HepG2 (cell line): ENCODE measurements around the gene GJC2. TPM values are rescaled to one million over a fixed set of nuclear protein-coding genes. Genes with fewer than 3 reads are reported as not detected.

Source experiments
- ARID4A ChIP-seq: sonication (generic); formaldehyde crosslinking; IDR thresholded peaks from 2 replicates; pipeline ENCODE4 v1.5.0; 2020; ENCODE audit warnings: mild to moderate bottlenecking, missing genetic modification reagents, borderline replicate concordance
- ATF7 ChIP-seq, 2 experiments: fragments of 450-650 bp in 1 of 2; sonication (generic) in 1 of 2; formaldehyde crosslinking in 1 of 2; IDR thresholded peaks; 2 replicates each; pipeline versions ENCODE4 v1.4.0 to v1.6.1; 2016 to 2020; ENCODE audit warnings: antibody characterized with exemption in 1 of 2, mild to moderate bottlenecking in 1 of 2, missing genetic modification reagents in 1 of 2
- ATM ChIP-seq: fragments of 450-650 bp; IDR thresholded peaks from 2 replicates; pipeline ENCODE4 v1.7.1; 2017; ENCODE audit warnings: mild to moderate bottlenecking, borderline replicate concordance
- CHCHD3 ChIP-seq: sonication (generic); formaldehyde crosslinking; IDR thresholded peaks from 2 replicates; pipeline ENCODE4 v1.8.0; 2022; ENCODE audit warnings: mild to moderate bottlenecking, missing genetic modification reagents, moderate library complexity
- CREB3 ChIP-seq: sonication (generic); formaldehyde crosslinking; IDR thresholded peaks from 2 replicates; pipeline ENCODE4 v1.5.0; 2020; ENCODE audit warnings: missing genetic modification reagents
- HDAC6 ChIP-seq: fragments of 200-600 bp; sonication (generic); IDR thresholded peaks from 2 replicates; pipeline ENCODE4 v1.7.0; 2017; ENCODE audit warnings: mild to moderate bottlenecking, antibody characterized with exemption, low read length, low read depth
- HOXD1 ChIP-seq: sonication (generic); formaldehyde crosslinking; IDR thresholded peaks from 2 replicates; pipeline ENCODE4 v1.5.0; 2020; ENCODE audit warnings: missing genetic modification reagents
- MAFK ChIP-seq, 2 experiments: IDR thresholded peaks in 1 of 2; conservative IDR thresholded peaks in 1 of 2; 2 replicates each; pipeline ENCODE4 v1.6.1; 2011; ENCODE audit warnings: improper control_type of control experiment in 2 of 2, low read length in 2 of 2
- NR2F1 ChIP-seq, 2 experiments: fragments of 450-650 bp in 1 of 2; formaldehyde crosslinking in 1 of 2; IDR thresholded peaks; 2 replicates each; pipeline versions ENCODE4 v1.5.0 to v1.6.1; 2016 to 2020; ENCODE audit warnings: mild to moderate bottlenecking in 1 of 2, missing compliant biosample characterization in 1 of 2, missing genetic modification reagents in 1 of 2, moderate library complexity in 1 of 2
- XBP1 ChIP-seq: sonication (generic); formaldehyde crosslinking; IDR thresholded peaks from 2 replicates; pipeline ENCODE4 v1.5.0; 2020; ENCODE audit warnings: missing genetic modification reagents
- ZBTB39 ChIP-seq: sonication (generic); formaldehyde crosslinking; IDR thresholded peaks from 2 replicates; pipeline ENCODE4 v1.5.0; 2020; ENCODE audit warnings: missing genetic modification reagents
- ZBTB42 ChIP-seq: sonication (generic); formaldehyde crosslinking; IDR thresholded peaks from 2 replicates; pipeline ENCODE4 v1.5.0; 2020; ENCODE audit warnings: mild to moderate bottlenecking, missing genetic modification reagents
- ZBTB7A ChIP-seq: sonication (generic); formaldehyde crosslinking; IDR thresholded peaks from 2 replicates; pipeline ENCODE4 v1.8.0; 2022; ENCODE audit warnings: mild to moderate bottlenecking, missing genetic modification reagents
- ZFP91 ChIP-seq: sonication (generic); formaldehyde crosslinking; IDR thresholded peaks from 2 replicates; pipeline ENCODE4 v1.9.0; 2022; ENCODE audit warnings: missing genetic modification reagents, mild to moderate bottlenecking, borderline replicate concordance
- ZNF333 ChIP-seq: sonication (generic); formaldehyde crosslinking; IDR thresholded peaks from 2 replicates; pipeline ENCODE4 v1.4.0; 2020; ENCODE audit warnings: mild to moderate bottlenecking, missing genetic modification reagents, borderline replicate concordance
- ZNF460 ChIP-seq: sonication (generic); formaldehyde crosslinking; IDR thresholded peaks from 2 replicates; pipeline ENCODE4 v1.5.1; 2020; ENCODE audit warnings: missing genetic modification reagents, mild to moderate bottlenecking, borderline replicate concordance
- ZNF652 ChIP-seq: IDR thresholded peaks from 2 replicates; pipeline ENCODE4 v1.6.1; 2016; ENCODE audit warnings: low read depth, borderline replicate concordance
- ZXDC ChIP-seq: sonication (generic); formaldehyde crosslinking; IDR thresholded peaks from 2 replicates; pipeline ENCODE4 v1.5.0; 2020; ENCODE audit warnings: mild to moderate bottlenecking, missing genetic modification reagents
- polyA plus RNA-seq, 8 experiments: library from polyadenylated mRNA; depleted of rRNA in 3 of 8; stranded (reverse) in 7 of 8; unstranded in 1 of 8; fragments of >200 nt; fragmentation: Illumina TruSeq in 4 of 8; extraction: Trizol in 4 of 8; gene quantifications; 2 replicates each; pipeline versions ENCODE4 v1.2.1 to v1.2.3, GENCODE V29; 2011 to 2016; ENCODE audit warnings: low read depth in 4 of 8, missing spikeins in 1 of 8, mixed read lengths in 1 of 8; ENCODE audit not compliant: insufficient read depth in 1 of 8
- total RNA-seq, 5 experiments: library from RNA; depleted of rRNA; stranded (reverse); fragments of >200 nt; fragmentation: Illumina TruSeq; extraction: Trizol; gene quantifications; 2 replicates each; pipeline ENCODE4 v1.2.3, GENCODE V29; 2016; ENCODE audit warnings: low read depth in 1 of 5

Gene GJC2
- total and polyA plus RNA-seq, 2 of the 13 experiments (the other 11 are each of a cell fraction or from before 2014, with no cell fraction given) = 1.6 to 3.8 TPM

- TF ChIP-seq ZNF460 (CRISPR knock-in tag) = no peak
- TF ChIP-seq NR2F1 (CRISPR knock-in tag; IDR thresholded peaks at IDR 0.05) = no peak
- TF ChIP-seq ZNF652 (CRISPR knock-in tag) = no peak
- TF ChIP-seq XBP1 (CRISPR knock-in tag) = no peak
- TF ChIP-seq ZBTB7A (CRISPR knock-in tag) = peak; percentile 69; the same call in 1 of the 2 replicates
- TF ChIP-seq ATF7 (IDR thresholded peaks at IDR 0.05) = no peak
- TF ChIP-seq ATF7 (CRISPR knock-in tag; IDR thresholded peaks at IDR 0.05) = no peak
- TF ChIP-seq MAFK (conservative IDR thresholded peaks at IDR 0.05 in 1 of 2, IDR thresholded peaks at IDR 0.05 in 1 of 2; ENCODE audit: low read length in 2 of 2) = no peak
- TF ChIP-seq CHCHD3 (CRISPR knock-in tag) = 0 out of 2 replicates have a peak, but pooled peaks have one; percentile 29
- 0 out of 2 replicates have a peak, but pooled peaks have one; percentile 23 for TF ChIP-seq ZNF333 (CRISPR knock-in tag)
- TF ChIP-seq CREB3 (CRISPR knock-in tag) = no peak
- TF ChIP-seq HDAC6 = no peak
- TF ChIP-seq ZFP91 (CRISPR knock-in tag) = 0 out of 2 replicates have a peak, but pooled peaks have one; percentile 62
- TF ChIP-seq ZBTB42 (CRISPR knock-in tag) = no peak
- no peak for TF ChIP-seq HOXD1 (CRISPR knock-in tag)
- no peak for TF ChIP-seq ATM
- TF ChIP-seq ZXDC (CRISPR knock-in tag) = no peak
- TF ChIP-seq ARID4A = peak; percentile 34; the same call in 1 of the 2 replicates
- TF ChIP-seq ZBTB39 (CRISPR knock-in tag) = no peak
Observed at GRCh38 chr1:228150120-228150460, 360 bp downstream of the GJC2 start (continued).
